Panc1 (cell line): ENCODE results near the gene NFE2L1. TPM values are rescaled to one million over a fixed set of nuclear protein-coding genes. Genes with fewer than 3 reads are reported as not detected.
"Not testable (repeated sequence)": the region's sequence is repeated elsewhere in the genome, so short reads cannot be mapped to it uniquely, and the experiment has no call there.

Experiments used
- ATAC-seq: fragments of 200-7000 bp; cut with Tn5 transposase; 2 replicates; pipeline ENCODE4 v1.9.1; 2020; ENCODE audit warnings: mild to moderate bottlenecking, moderate library complexity
- BruUV-seq: library from RNA; stranded (reverse); fragments of 400-500 nt; replicated peaks from 2 replicates; lab custom pipeline; 2021; lab: Mats Ljungman, UMichigan
- CTCF ChIA-PET: fragments of 300-600 bp; sonication (Branson Sonifier 250); formaldehyde crosslinking; loops from one replicate; lab custom pipeline; 2022; ENCODE audit warnings: antibody characterized with exemption; lab: Charles Lee
- POLR2A ChIA-PET: fragments of 300-600 bp; sonication (Branson Sonifier 250); formaldehyde crosslinking; loops from one replicate; lab custom pipeline; 2022; ENCODE audit warnings: antibody characterized with exemption; lab: Charles Lee
- DNase-seq: peaks from one replicate; pipeline ENCODE4 v3.0.0-alpha.2; 2010; ENCODE audit warnings: low read depth, low spot score
- H3K27ac ChIP-seq: 2 replicates; pipeline ENCODE4 v1.5.1; 2011; ENCODE audit warnings: mild to moderate bottlenecking, low read length, inconsistent platforms
- H3K27me3 ChIP-seq: fragments of 200-500 bp; sonication (Bioruptor generic); 2 replicates; pipeline ENCODE4 v1.6.0; 2014; ENCODE audit warnings: low read length, inconsistent platforms; ENCODE audit not compliant: control insufficient read depth, insufficient read depth
- H3K36me3 ChIP-seq: fragments of 200-500 bp; sonication (Bioruptor generic); 2 replicates; pipeline ENCODE4 v1.5.1; 2014; ENCODE audit warnings: inconsistent platforms, mild to moderate bottlenecking, low read length, moderate library complexity; ENCODE audit not compliant: control insufficient read depth, insufficient read depth
- H3K4me1 ChIP-seq: 2 replicates; pipeline ENCODE4 v1.5.1; 2011; ENCODE audit warnings: inconsistent platforms, mild to moderate bottlenecking, low read length, moderate library complexity; ENCODE audit not compliant: control insufficient read depth, insufficient read depth
- H3K4me3 ChIP-seq, 2 experiments: 2 replicates each; pipeline ENCODE4 v1.5.1; 2011 to 2012; ENCODE audit warnings: low read depth in 2 of 2, low read length in 2 of 2, mild to moderate bottlenecking in 2 of 2, inconsistent platforms in 1 of 2, moderate library complexity in 1 of 2
- H3K9me3 ChIP-seq: fragments of 200-500 bp; sonication (Bioruptor generic); 2 replicates; pipeline ENCODE4 v1.5.1; 2014; ENCODE audit warnings: low read depth, mild to moderate bottlenecking, inconsistent platforms, low read length, moderate library complexity; ENCODE audit not compliant: control insufficient read depth, insufficient read depth
- POLR2AphosphoS5 ChIP-seq: IDR thresholded peaks from 2 replicates; pipeline ENCODE4 v1.6.1; 2012; ENCODE audit warnings: mild to moderate bottlenecking, low read depth, low read length, moderate library complexity
- SIN3A ChIP-seq: IDR thresholded peaks from 2 replicates; pipeline ENCODE4 v1.6.1; 2012; ENCODE audit warnings: low read depth, mild to moderate bottlenecking, low read length, moderate library complexity, borderline replicate concordance; ENCODE audit not compliant: insufficient read depth
- TCF7L2 ChIP-seq: IDR thresholded peaks from 2 replicates; pipeline ENCODE4 v1.6.1; 2011; ENCODE audit warnings: mild to moderate bottlenecking, low read depth, low read length, inconsistent platforms
- in situ Hi-C: cut with HindIII; loops from 2 replicates; pipeline ENCODE4 v1.10.0; 2016; ENCODE audit warnings: low sequenced_read_pairs, low pct_unique_long_range_greater_than_20kb
- intact Hi-C: fragments of 100-400 bp; cut with micrococcal nuclease; formaldehyde crosslinking; loops from one replicate; pipeline ENCODE4 v1.10.0; 2022; ENCODE audit not compliant: unreplicated experiment
- total RNA-seq: library from RNA; stranded (reverse); gene quantifications from one replicate; pipeline ENCODE4 v1.2.1, GENCODE V29; 2021; ENCODE audit not compliant: unreplicated experiment
- TF ChIP-seq, protein P1 (sequence below), 2 experiments: IDR thresholded peaks; 2 replicates each; pipeline ENCODE4 v1.6.1; 2011 to 2012; ENCODE audit warnings: low read depth in 2 of 2, control low read depth in 1 of 2, low read length in 1 of 2, mild to moderate bottlenecking in 1 of 2, moderate library complexity in 1 of 2; ENCODE audit not compliant: insufficient read depth in 1 of 2
- TF ChIP-seq, protein P2 (sequence below): fragments of 450-650 bp; IDR thresholded peaks from 2 replicates; pipeline ENCODE4 v1.5.1; 2017; ENCODE audit warnings: mild to moderate bottlenecking

NFE2L1 gene
- total RNA-seq, 1 experiment from 2014 or later: 210 TPM

DNA sequence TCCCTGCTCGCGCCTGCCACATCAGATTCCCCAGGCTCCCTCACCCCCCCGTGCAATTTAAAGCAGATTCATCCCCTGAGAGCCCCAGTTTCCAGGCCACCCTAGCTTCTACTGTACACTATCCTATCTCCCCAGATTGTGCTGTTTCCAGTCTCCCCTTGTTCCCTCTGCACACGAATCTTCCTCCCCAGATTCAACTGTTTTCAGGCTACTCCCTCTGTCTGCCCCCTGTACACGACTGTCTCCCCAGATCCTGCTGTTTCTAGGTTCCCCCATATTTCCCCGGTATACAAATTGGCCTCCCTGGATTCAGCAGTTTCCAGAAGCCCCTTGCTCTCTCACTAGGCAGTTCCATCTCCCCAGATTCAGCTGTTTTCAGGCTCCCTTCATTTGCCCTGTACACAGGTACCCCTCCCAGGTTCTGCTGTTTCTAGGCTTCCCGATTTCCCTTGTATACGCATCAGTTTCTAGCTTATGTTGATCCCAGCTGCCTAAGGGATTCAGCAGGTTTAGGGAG, 33.5 kb upstream of the NFE2L1 start:
- POLR2A ChIA-PET: no interaction called here
- Histone ChIP-seq H3K4me1 (peaks cover 13% of the 10 kb centered on the region; the same call in 1 of the 2 replicates), H3K9me3 (no peaks in the 10 kb centered on the region), H3K27ac (peak overlapping the region; percentile 48; the same call in 1 of the 2 replicates), H3K27me3 (no peaks in the 10 kb centered on the region), H3K36me3 (no peaks in the 10 kb centered on the region), H3K4me3 (no peak overlapping the region)
- TF ChIP-seq TCF7L2 (no peak), POLR2AphosphoS5 (no peak), SIN3A (no peak)
- TF ChIP-seq, protein P1, sequence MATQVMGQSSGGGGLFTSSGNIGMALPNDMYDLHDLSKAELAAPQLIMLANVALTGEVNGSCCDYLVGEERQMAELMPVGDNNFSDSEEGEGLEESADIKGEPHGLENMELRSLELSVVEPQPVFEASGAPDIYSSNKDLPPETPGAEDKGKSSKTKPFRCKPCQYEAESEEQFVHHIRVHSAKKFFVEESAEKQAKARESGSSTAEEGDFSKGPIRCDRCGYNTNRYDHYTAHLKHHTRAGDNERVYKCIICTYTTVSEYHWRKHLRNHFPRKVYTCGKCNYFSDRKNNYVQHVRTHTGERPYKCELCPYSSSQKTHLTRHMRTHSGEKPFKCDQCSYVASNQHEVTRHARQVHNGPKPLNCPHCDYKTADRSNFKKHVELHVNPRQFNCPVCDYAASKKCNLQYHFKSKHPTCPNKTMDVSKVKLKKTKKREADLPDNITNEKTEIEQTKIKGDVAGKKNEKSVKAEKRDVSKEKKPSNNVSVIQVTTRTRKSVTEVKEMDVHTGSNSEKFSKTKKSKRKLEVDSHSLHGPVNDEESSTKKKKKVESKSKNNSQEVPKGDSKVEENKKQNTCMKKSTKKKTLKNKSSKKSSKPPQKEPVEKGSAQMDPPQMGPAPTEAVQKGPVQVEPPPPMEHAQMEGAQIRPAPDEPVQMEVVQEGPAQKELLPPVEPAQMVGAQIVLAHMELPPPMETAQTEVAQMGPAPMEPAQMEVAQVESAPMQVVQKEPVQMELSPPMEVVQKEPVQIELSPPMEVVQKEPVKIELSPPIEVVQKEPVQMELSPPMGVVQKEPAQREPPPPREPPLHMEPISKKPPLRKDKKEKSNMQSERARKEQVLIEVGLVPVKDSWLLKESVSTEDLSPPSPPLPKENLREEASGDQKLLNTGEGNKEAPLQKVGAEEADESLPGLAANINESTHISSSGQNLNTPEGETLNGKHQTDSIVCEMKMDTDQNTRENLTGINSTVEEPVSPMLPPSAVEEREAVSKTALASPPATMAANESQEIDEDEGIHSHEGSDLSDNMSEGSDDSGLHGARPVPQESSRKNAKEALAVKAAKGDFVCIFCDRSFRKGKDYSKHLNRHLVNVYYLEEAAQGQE (IDR thresholded peaks at IDR 0.05; ENCODE audit: insufficient read depth in 1 of 2, low read depth in 2 of 2, low read length in 1 of 2): no peak
- TF ChIP-seq, protein P2, sequence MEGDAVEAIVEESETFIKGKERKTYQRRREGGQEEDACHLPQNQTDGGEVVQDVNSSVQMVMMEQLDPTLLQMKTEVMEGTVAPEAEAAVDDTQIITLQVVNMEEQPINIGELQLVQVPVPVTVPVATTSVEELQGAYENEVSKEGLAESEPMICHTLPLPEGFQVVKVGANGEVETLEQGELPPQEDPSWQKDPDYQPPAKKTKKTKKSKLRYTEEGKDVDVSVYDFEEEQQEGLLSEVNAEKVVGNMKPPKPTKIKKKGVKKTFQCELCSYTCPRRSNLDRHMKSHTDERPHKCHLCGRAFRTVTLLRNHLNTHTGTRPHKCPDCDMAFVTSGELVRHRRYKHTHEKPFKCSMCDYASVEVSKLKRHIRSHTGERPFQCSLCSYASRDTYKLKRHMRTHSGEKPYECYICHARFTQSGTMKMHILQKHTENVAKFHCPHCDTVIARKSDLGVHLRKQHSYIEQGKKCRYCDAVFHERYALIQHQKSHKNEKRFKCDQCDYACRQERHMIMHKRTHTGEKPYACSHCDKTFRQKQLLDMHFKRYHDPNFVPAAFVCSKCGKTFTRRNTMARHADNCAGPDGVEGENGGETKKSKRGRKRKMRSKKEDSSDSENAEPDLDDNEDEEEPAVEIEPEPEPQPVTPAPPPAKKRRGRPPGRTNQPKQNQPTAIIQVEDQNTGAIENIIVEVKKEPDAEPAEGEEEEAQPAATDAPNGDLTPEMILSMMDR: no peak
- CTCF ChIA-PET: no interaction called here
- in situ Hi-C loops: no loop called here
- ATAC-seq (no peak), DNase-seq (no peak)
- BruUV-seq: no TSS peak
- intact Hi-C loops: loop anchor here (5.0 kb wide), 1 partner anchor 172 kb away; the partner anchor contains the start of gene SCRN2

DNA sequence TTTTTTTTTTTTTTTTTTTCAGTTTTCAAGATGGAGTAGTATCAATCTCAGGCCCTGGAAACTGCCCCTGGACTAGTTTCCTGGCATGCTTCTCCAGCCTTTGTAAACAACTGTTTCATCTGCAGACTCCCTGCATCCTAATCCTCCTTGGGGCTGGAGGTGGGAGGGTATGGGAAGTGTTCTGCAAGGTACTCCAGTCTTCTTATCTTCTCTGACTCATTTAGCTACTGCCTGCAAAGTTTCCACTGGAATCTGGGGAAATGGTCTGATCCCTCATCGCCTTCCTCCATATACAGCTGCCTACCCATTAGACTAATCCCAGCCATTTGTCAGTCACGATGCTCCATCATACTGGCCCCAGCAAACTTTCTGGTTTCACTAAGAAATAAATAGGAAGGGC, 32.0 kb upstream of the NFE2L1 start:
- no peak overlapping the region for H3K27ac ChIP-seq
- DNase-seq: no peak
- no peaks in the 10 kb centered on the region for H3K27me3 ChIP-seq
- no peaks in the 10 kb centered on the region for H3K36me3 ChIP-seq
- POLR2A ChIA-PET: interaction anchor here (0.7 kb wide), 2 partner anchors 66 to 70 kb away, joined by 8 to 9 read pairs; no protein-coding TSS in a partner anchor
- BruUV-seq: no TSS peak
- no peak overlapping the region for H3K4me3 ChIP-seq
- in situ Hi-C loops (no loop called here), intact Hi-C loops (loop anchor here (5.0 kb wide), 1 partner anchor 174 kb away; the partner anchor contains the start of gene SCRN2)
- TF ChIP-seq SIN3A (no peak), TCF7L2 (no peak), POLR2AphosphoS5 (no peak)
- TF ChIP-seq, protein P2: no peak
- TF ChIP-seq, protein P1 (IDR thresholded peaks at IDR 0.05; ENCODE audit: insufficient read depth in 1 of 2, low read depth in 2 of 2, low read length in 1 of 2): no peak
- ATAC-seq: peak; percentile 47
- H3K9me3 ChIP-seq: no peaks in the 10 kb centered on the region
- peaks cover 13% of the 10 kb centered on the region; the same call in 1 of the 2 replicates for H3K4me1 ChIP-seq
- CTCF ChIA-PET: interaction anchor here (0.6 to 2.8 kb wide), 2 partner anchors 37 to 161 kb away, joined by 4 to 21 read pairs; no protein-coding TSS in a partner anchor

DNA sequence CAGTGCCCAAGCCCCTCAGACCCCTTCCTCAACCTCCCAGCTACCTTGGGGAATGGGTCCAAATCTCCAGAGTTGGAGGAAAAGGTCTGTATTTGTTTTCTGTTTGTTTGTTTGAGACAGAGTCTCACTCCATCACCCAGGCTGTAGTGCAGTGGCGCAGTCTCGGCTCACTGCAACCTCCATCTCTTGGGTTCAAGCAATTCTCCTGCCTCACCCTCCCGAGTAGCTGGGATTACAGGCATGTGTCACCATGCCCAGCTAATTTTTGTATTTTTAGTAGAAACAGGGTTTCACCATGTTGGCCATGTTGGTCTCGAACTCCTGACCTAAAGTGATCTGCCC, 30.4 kb upstream of the NFE2L1 start:
- ATAC-seq, BruUV-seq, H3K36me3 ChIP-seq, DNase-seq, H3K9me3 ChIP-seq, in situ Hi-C loops, H3K27me3 ChIP-seq, H3K4me3 ChIP-seq: not testable (repeated sequence)
- intact Hi-C loops: loop anchor here (1.0 to 5.0 kb wide), 3 partner anchors 39 to 175 kb away; partner anchors contain the start of gene SCRN2
- POLR2A ChIA-PET: interaction anchor here (0.5 kb wide), 1 partner anchor 115 kb away, joined by 3 read pairs; no protein-coding TSS in a partner anchor
- H3K4me1 ChIP-seq: peaks cover 14% of the 10 kb centered on the region
- H3K27ac ChIP-seq: 0 out of 2 replicates have a peak overlapping the region, but pooled peaks have one; percentile 29
- CTCF ChIA-PET: interaction anchor here (0.9 to 2.8 kb wide), 8 partner anchors 35 to 177 kb away, joined by 3 to 21 read pairs (median 7); partner anchors contain the start of gene CDK5RAP3
